Gastroesophageal sphincter (tissue), 3 donors: ENCODE results near the gene SAP25.
A peak's percentile ranks its signal among the peaks of the same experiment; 100 is the strongest.

ENCODE experiments used
- POLR2A ChIP-seq, 2 donors: fragments of 450-650 bp; IDR thresholded peaks; one replicate each; pipeline ENCODE4 v1.6.1; 2017; ENCODE audit warnings: antibody characterized with exemption in 2 of 2, mild to moderate bottlenecking in 2 of 2, moderate library complexity in 1 of 2
- TF ChIP-seq, protein P1 (sequence below), 4 experiments: fragments of 200-600 bp in 2 of 4; fragments of 450-650 bp in 2 of 4; sonication (generic) in 1 of 4; IDR thresholded peaks; one replicate each; pipeline ENCODE4 v1.5.1; 2017 to 2019; ENCODE audit warnings: antibody characterized with exemption in 4 of 4, mild to moderate bottlenecking in 2 of 4, moderate library complexity in 2 of 4

DNA sequence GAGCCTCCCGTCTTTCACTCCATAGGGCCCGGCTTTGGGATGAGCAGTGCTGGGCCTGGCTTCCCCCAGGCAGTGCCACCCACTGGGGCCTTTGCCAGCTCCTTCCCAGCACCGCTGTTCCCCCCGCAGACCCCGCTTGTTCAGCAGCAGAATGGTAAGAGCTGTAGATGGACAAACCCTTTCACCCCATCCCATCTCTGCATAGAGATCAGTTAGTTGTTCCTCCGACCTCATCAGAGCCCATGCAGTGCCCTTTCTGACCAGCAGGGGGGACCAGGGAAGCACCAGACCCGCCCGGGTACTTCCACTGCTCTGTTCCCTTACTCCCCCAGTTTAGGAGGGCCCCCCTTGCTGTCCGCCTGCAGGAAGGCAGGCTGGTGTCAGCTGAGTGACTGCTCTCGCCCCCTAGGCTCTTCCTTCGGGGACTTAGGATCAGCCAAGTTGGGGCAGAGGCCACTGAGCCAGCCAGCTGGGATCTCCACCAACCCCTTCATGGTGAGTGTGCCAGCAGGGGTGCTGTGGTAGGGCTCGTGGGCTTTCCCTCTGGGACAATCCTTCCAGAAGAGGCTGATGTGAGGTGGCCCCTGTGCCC, 9.8 kb downstream of the SAP25 start:
- TF ChIP-seq, protein P1, sequence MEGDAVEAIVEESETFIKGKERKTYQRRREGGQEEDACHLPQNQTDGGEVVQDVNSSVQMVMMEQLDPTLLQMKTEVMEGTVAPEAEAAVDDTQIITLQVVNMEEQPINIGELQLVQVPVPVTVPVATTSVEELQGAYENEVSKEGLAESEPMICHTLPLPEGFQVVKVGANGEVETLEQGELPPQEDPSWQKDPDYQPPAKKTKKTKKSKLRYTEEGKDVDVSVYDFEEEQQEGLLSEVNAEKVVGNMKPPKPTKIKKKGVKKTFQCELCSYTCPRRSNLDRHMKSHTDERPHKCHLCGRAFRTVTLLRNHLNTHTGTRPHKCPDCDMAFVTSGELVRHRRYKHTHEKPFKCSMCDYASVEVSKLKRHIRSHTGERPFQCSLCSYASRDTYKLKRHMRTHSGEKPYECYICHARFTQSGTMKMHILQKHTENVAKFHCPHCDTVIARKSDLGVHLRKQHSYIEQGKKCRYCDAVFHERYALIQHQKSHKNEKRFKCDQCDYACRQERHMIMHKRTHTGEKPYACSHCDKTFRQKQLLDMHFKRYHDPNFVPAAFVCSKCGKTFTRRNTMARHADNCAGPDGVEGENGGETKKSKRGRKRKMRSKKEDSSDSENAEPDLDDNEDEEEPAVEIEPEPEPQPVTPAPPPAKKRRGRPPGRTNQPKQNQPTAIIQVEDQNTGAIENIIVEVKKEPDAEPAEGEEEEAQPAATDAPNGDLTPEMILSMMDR (IDR thresholded peaks at IDR 0.05), result peak in 3 of 4 experiments; percentile 92 to 97 (median 92)
- TF ChIP-seq POLR2A (IDR thresholded peaks at IDR 0.05), result no peak
